WTC11 (cell line): ENCODE data around the gene RRP36. TPM values are rescaled to one million over a fixed set of nuclear protein-coding genes. Genes with fewer than 3 reads are reported as not detected.

Experiments used
- AFF4 ChIP-seq: sonication (generic); formaldehyde crosslinking; IDR thresholded peaks from 2 replicates; pipeline ENCODE4 v1.8.1; 2023; ENCODE audit warnings: mild to moderate bottlenecking, missing genetic modification reagents, borderline replicate concordance
- AR ChIP-seq: fragments of 250-450 bp; sonication (Bioruptor Pico); IDR thresholded peaks from 2 replicates; pipeline ENCODE4 v1.9.0; 2021; ENCODE audit warnings: mild to moderate bottlenecking
- CBFB ChIP-seq: sonication (generic); formaldehyde crosslinking; IDR thresholded peaks from 2 replicates; pipeline ENCODE4 v1.8.1; 2022; ENCODE audit warnings: mild to moderate bottlenecking, low read depth, missing genetic modification reagents
- CREB1 ChIP-seq: sonication (generic); formaldehyde crosslinking; IDR thresholded peaks from 2 replicates; pipeline ENCODE4 v1.8.0; 2023; ENCODE audit warnings: mild to moderate bottlenecking, missing genetic modification reagents
- E2F5 ChIP-seq: sonication (generic); formaldehyde crosslinking; IDR thresholded peaks from 2 replicates; pipeline ENCODE4 v1.8.1; 2022; ENCODE audit warnings: mild to moderate bottlenecking, moderate library complexity, missing genetic modification reagents
- ERG ChIP-seq: fragments of 250-450 bp; sonication (Bioruptor Pico); IDR thresholded peaks from 2 replicates; pipeline ENCODE4 v1.8.0; 2021; ENCODE audit warnings: mild to moderate bottlenecking
- ESRRA ChIP-seq: sonication (generic); formaldehyde crosslinking; IDR thresholded peaks from 2 replicates; pipeline ENCODE4 v1.8.1; 2022; ENCODE audit warnings: mild to moderate bottlenecking, missing genetic modification reagents, borderline replicate concordance
- ETV6 ChIP-seq: sonication (generic); formaldehyde crosslinking; IDR thresholded peaks from 2 replicates; pipeline ENCODE4 v1.8.1; 2022; ENCODE audit warnings: mild to moderate bottlenecking, missing genetic modification reagents
- GABPB1 ChIP-seq: sonication (generic); formaldehyde crosslinking; IDR thresholded peaks from 2 replicates; pipeline ENCODE4 v1.8.1; 2023; ENCODE audit warnings: mild to moderate bottlenecking, missing genetic modification reagents
- JAZF1 ChIP-seq: fragments of 250-450 bp; sonication (Bioruptor Pico); IDR thresholded peaks from 2 replicates; pipeline ENCODE4 v1.9.0; 2021; ENCODE audit warnings: moderate library complexity, mild to moderate bottlenecking, inconsistent platforms
- KAT7 ChIP-seq: sonication (generic); formaldehyde crosslinking; IDR thresholded peaks from 2 replicates; pipeline ENCODE4 v1.8.1; 2023; ENCODE audit warnings: missing genetic modification reagents, mild to moderate bottlenecking, borderline replicate concordance
- NFATC4 ChIP-seq: fragments of 250-450 bp; sonication (Bioruptor Pico); IDR thresholded peaks from 2 replicates; pipeline ENCODE4 v1.9.0; 2021; ENCODE audit warnings: mild to moderate bottlenecking
- NFE2L1 ChIP-seq: sonication (generic); formaldehyde crosslinking; IDR thresholded peaks from 2 replicates; pipeline ENCODE4 v1.8.1; 2023; ENCODE audit warnings: missing genetic modification reagents
- NR1H2 ChIP-seq: sonication (generic); formaldehyde crosslinking; IDR thresholded peaks from 2 replicates; pipeline ENCODE4 v1.9.0; 2021; ENCODE audit warnings: mild to moderate bottlenecking, moderate library complexity, missing genetic modification reagents
- PRRX2 ChIP-seq: fragments of 250-450 bp; sonication (Bioruptor Pico); IDR thresholded peaks from 2 replicates; pipeline ENCODE4 v1.8.0; 2021; ENCODE audit warnings: mild to moderate bottlenecking
- SMAD4 ChIP-seq: sonication (generic); formaldehyde crosslinking; IDR thresholded peaks from 2 replicates; pipeline ENCODE4 v1.8.0; 2022; ENCODE audit warnings: mild to moderate bottlenecking, missing genetic modification reagents
- USF1 ChIP-seq: sonication (generic); formaldehyde crosslinking; IDR thresholded peaks from 2 replicates; pipeline ENCODE4 v1.8.0; 2022; ENCODE audit warnings: mild to moderate bottlenecking, missing genetic modification reagents
- ZBTB21 ChIP-seq: sonication (generic); formaldehyde crosslinking; IDR thresholded peaks from 2 replicates; pipeline ENCODE4 v1.8.1; 2023; ENCODE audit warnings: mild to moderate bottlenecking, missing genetic modification reagents, borderline replicate concordance
- ZMAT4 ChIP-seq: fragments of 250-450 bp; sonication (Bioruptor Pico); IDR thresholded peaks from 2 replicates; pipeline ENCODE4 v1.9.0; 2021; ENCODE audit warnings: mild to moderate bottlenecking
- ZNF121 ChIP-seq: sonication (generic); formaldehyde crosslinking; IDR thresholded peaks from 2 replicates; pipeline ENCODE4 v1.8.0; 2023; ENCODE audit warnings: missing genetic modification reagents
- ZNF219 ChIP-seq: sonication (generic); formaldehyde crosslinking; IDR thresholded peaks from 2 replicates; pipeline ENCODE4 v1.8.0; 2023; ENCODE audit warnings: missing genetic modification reagents, mild to moderate bottlenecking, borderline replicate concordance
- ZNF281 ChIP-seq: sonication (generic); formaldehyde crosslinking; IDR thresholded peaks from 2 replicates; pipeline ENCODE4 v1.8.0; 2023; ENCODE audit warnings: mild to moderate bottlenecking, missing genetic modification reagents
- ZNF317 ChIP-seq: sonication (generic); formaldehyde crosslinking; IDR thresholded peaks from 2 replicates; pipeline ENCODE4 v1.8.1; 2023; ENCODE audit warnings: low read depth, mild to moderate bottlenecking, moderate library complexity, missing genetic modification reagents, borderline replicate concordance
- ZNF425 ChIP-seq: fragments of 250-450 bp; sonication (Bioruptor Pico); conservative IDR thresholded peaks from 2 replicates; pipeline ENCODE4 v1.9.0; 2021; ENCODE audit warnings: mild to moderate bottlenecking
- total RNA-seq: library from RNA; stranded (reverse); gene quantifications from 3 replicates; pipeline ENCODE4 v1.2.3, GENCODE V29; 2021

RRP36 gene
- total RNA-seq, 1 experiment from 2014 or later, result 81.0 TPM

- peak; percentile 88; the same call in 1 of the 2 replicates for TF ChIP-seq AFF4 (CRISPR knock-in tag)
- TF ChIP-seq ETV6 (CRISPR knock-in tag), result peak; percentile 99
- TF ChIP-seq USF1 (CRISPR knock-in tag), result no peak; the same call in 1 of the 2 replicates
- TF ChIP-seq ZNF121 (CRISPR knock-in tag), result no peak
- no peak for TF ChIP-seq ZNF317 (CRISPR knock-in tag)
- 0 out of 2 replicates have a peak, but pooled peaks have one; percentile 45 for TF ChIP-seq CREB1
- peak; percentile 91 for TF ChIP-seq PRRX2 (CRISPR knock-in tag)
- TF ChIP-seq ZMAT4 (CRISPR knock-in tag), result peak; percentile 88
- peak; percentile 83; the same call in 1 of the 2 replicates for TF ChIP-seq AR (CRISPR knock-in tag)
- 0 out of 2 replicates have a peak, but pooled peaks have one; percentile 38 for TF ChIP-seq ESRRA (CRISPR knock-in tag)
- TF ChIP-seq ZNF219 (CRISPR knock-in tag), result no peak
- TF ChIP-seq JAZF1 (CRISPR knock-in tag), result no peak
- TF ChIP-seq ZNF281 (CRISPR knock-in tag), result peak; percentile 82; the same call in 1 of the 2 replicates
- TF ChIP-seq E2F5 (CRISPR knock-in tag), result peak; percentile 58; the same call in 1 of the 2 replicates
- TF ChIP-seq NFE2L1 (CRISPR knock-in tag), result peak; percentile 80; the same call in 1 of the 2 replicates
- no peak for TF ChIP-seq CBFB (CRISPR knock-in tag)
- TF ChIP-seq KAT7, result peak; percentile 69; the same call in 1 of the 2 replicates
- peak; percentile 91 for TF ChIP-seq ERG (CRISPR knock-in tag)
- no peak; the same call in 1 of the 2 replicates for TF ChIP-seq ZNF425 (CRISPR knock-in tag)
- no peak for TF ChIP-seq ZBTB21 (CRISPR knock-in tag)
- TF ChIP-seq NFATC4 (CRISPR knock-in tag), result peak; percentile 94
- TF ChIP-seq SMAD4 (CRISPR knock-in tag), result no peak
- TF ChIP-seq NR1H2 (CRISPR knock-in tag), result no peak
- peak; percentile 83; the same call in 1 of the 2 replicates for TF ChIP-seq GABPB1 (CRISPR knock-in tag)
Observed at GRCh38 chr6:43053545-43054205, 32.3 kb downstream of the RRP36 start, which contains the start of gene CUL7 (continued).
